ENCODE results near the gene NUP214.
A peak's percentile ranks its signal among the peaks of the same experiment; 100 is the strongest.

Gene NUP214

DNA sequence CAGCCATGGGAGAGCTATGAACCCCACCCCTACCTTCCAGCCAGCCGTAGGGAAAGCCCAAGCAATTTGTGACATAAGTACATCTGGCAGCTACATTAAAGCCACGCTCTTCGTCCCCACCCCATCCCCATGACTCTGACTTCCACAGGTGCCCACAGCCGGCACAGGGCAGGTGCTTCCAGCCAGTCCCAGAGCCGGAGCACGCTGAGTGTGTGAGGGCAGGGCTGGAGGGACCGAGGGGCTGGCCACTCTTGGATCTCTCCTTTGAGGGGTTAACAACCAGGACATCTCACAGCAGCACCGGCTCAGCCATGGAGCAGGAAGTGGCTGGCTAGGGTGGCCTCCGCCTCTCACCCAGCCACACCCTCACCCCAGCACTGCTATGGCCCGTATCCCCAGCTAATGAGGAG, 153.3 kb downstream of the NUP214 start:
- Mint-ChIP-seq H3K4me1 (ENCODE audit: low read depth) (peaks cover 21% of the 10 kb centered on the region), H3K4me3 (peak overlapping the region; percentile 75), H3K36me3 (ENCODE audit: low read depth) (peaks cover 19% of the 10 kb centered on the region), H3K9me3 (no peaks in the 10 kb centered on the region), H3K27ac (no peak overlapping the region), H3K27me3 (peaks cover 14% of the 10 kb centered on the region)

DNA sequence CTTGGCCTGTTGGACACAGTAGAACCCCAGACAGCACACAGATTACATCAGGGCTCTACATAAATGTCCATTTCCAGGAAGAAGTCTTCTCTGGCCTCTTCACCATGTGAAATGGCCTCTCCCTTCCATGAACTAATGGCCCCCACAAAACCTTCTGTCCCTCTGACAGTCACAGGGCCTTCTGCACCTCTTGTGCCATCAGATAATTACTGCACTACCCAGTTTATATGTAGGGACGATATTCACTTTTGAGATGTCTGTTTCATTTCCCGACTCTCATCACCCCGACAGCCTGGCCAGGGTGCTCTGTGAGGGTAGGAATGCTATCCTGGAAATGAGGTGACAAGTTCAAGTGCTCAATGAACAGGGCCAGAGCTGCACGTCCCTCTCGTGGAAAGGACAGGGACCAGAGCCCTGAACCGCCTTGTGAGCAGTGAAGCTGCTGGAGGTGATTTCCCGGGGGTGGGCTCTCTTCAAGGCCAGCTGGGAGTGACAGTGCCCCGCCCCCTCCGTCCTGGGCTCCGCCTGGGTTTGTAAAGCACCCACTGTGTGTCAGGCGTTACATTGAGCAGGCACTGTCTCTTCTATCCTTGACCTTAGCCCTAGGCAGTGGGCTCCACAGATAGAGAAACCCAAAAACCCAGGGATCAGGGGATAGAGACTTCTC, 153.9 kb downstream of the NUP214 start:
- peaks cover 14% of the 10 kb centered on the region for H3K27me3 Mint-ChIP-seq
- no peak overlapping the region for H3K27ac Mint-ChIP-seq
- no peak overlapping the region for H3K4me3 Mint-ChIP-seq
- H3K4me1 Mint-ChIP-seq (ENCODE audit: low read depth) = peaks cover 21% of the 10 kb centered on the region
- H3K36me3 Mint-ChIP-seq (ENCODE audit: low read depth) = peaks cover 16% of the 10 kb centered on the region
- no peaks in the 10 kb centered on the region for H3K9me3 Mint-ChIP-seq

DNA sequence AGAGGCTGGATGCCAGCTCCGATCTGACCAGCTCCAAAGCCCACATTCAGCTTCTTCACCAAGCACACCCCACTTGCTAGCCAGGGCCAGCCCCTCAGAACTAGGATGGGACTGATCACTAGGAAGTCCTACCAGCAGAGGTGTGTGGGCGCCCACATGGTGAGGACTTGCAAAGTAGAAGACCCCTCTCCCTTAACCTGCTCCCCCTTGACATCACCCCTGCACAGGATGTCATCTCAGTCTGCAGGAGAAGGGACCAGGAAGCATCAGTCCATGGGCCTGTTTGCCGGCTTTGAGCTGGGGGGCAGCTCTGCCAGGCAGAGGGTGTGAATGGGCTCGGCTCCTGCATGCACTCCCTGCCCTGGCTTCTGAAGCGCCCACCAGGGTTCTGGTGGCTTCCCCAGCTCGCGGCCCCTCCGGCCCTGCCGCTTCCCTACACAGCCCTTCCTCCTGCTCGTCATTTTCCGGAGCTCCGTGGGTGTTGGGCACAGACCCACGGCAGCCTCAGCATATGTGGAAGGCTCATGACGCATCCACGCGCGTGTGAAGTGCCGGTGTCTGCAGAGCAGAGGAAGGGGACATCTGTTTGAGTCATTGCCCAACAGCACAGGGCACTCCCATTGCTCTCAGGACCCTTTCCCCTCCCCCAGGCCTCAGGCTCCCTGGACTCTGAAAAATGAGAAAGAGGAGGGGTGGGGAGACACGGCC, 154.6 kb downstream of the NUP214 start:
- H3K9me3 Mint-ChIP-seq = no peaks in the 10 kb centered on the region
- no peak overlapping the region for H3K4me3 Mint-ChIP-seq
- peaks cover 14% of the 10 kb centered on the region for H3K27me3 Mint-ChIP-seq
- H3K27ac Mint-ChIP-seq = no peak overlapping the region
- peaks cover 21% of the 10 kb centered on the region for H3K4me1 Mint-ChIP-seq (ENCODE audit: low read depth)
- H3K36me3 Mint-ChIP-seq (ENCODE audit: low read depth) = peaks cover 12% of the 10 kb centered on the region

DNA sequence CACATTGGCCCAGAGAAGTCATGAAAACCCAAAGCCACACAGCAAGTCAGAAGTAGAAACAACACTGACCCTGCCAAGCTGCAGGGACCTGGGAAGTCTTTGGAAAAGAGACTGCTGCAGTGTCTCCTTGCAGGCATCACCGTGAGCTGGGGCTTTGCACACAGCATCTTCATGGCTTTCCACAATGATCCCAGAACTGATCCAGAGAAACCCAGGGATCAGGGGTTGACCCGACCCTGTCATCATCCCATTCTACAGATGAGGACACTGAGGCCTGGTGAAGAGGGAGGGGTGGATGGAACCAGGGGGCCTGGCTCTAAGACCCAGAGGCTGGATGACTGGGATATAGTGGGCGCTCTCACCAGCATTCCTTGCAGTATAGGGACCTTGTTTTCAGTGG, 155.3 kb downstream of the NUP214 start:
- Mint-ChIP-seq H3K36me3 (ENCODE audit: low read depth) (peaks cover 7% of the 10 kb centered on the region), H3K27me3 (peaks cover 14% of the 10 kb centered on the region), H3K9me3 (no peaks in the 10 kb centered on the region), H3K4me3 (no peak overlapping the region), H3K4me1 (ENCODE audit: low read depth) (peaks cover 21% of the 10 kb centered on the region), H3K27ac (no peak overlapping the region)

DNA sequence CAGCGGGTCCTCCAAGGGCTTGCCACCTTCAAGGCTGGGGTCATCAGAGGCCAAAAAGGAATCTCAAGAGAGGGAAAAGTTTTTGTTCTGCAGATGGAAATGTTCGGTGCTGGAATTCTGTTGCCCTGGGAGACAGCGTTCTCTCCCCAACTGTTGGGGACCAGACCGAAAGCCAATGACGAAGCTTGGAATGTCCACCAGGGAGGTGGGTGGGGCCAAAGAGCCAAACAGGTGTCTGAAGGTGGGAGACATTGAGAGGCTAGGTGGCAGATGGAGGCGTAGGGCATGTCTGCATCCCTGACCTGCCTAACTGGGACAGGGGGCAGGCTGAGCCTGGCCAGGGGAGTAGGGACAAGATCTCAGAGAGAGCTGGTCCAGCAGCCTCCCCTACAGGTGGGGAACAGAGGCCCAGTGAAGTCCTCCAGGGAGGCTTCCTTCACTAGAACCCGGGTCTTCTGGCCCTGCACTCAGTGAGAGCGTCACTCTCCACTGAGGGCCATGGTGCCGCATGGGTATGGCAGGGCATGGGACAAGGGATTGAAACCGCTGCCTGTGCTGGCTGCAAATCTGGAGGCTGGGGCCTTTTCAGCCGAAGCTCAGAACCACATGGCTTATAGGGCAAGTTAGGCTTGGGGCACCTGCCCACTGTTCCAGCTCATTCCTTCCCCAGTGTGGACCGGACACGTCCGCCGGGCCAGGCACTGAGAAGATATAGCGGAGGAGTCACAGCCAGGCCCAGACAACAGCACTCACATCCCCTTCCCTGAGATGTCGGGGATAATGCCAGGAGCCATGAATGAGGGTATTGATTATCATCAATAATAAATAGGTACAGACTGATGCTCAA, 156.0 kb downstream of the NUP214 start:
- Mint-ChIP-seq H3K27ac (no peak overlapping the region), H3K9me3 (no peaks in the 10 kb centered on the region), H3K27me3 (peaks cover 14% of the 10 kb centered on the region)

DNA sequence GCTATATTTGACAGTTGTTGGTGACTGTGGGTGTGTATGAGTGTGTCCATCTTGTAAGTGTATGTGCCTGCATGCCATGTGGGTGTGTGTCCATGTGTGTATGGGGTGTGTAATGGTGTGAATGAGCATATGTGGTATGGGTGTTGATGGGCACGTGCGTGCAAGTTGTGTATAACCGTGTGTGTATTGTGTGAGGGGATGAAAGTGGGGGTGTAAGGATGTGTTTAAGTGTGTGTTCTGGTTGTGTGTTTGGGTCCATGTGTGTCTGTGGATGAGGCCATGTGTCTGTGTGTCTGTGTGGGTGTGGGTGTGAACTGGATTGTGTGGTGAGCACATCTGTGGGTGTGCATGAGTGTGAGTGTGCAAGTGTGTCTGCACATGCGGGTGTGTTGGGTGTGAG, 156.8 kb downstream of the NUP214 start:
- Mint-ChIP-seq H3K27ac (no peak overlapping the region), H3K9me3 (no peaks in the 10 kb centered on the region), H3K4me1 (ENCODE audit: low read depth) (peaks cover 21% of the 10 kb centered on the region), H3K27me3 (peaks cover 14% of the 10 kb centered on the region), H3K36me3 (ENCODE audit: low read depth) (no peaks in the 10 kb centered on the region), H3K4me3 (peak overlapping the region; percentile 23)

More for the DNA sequence above, 156.0 kb downstream of the NUP214 start:
- Mint-ChIP-seq H3K4me3 (peak overlapping the region; percentile 27), H3K36me3 (ENCODE audit: low read depth) (peaks cover under 1% of the 10 kb centered on the region), H3K4me1 (ENCODE audit: low read depth) (peaks cover 21% of the 10 kb centered on the region)

DNA sequence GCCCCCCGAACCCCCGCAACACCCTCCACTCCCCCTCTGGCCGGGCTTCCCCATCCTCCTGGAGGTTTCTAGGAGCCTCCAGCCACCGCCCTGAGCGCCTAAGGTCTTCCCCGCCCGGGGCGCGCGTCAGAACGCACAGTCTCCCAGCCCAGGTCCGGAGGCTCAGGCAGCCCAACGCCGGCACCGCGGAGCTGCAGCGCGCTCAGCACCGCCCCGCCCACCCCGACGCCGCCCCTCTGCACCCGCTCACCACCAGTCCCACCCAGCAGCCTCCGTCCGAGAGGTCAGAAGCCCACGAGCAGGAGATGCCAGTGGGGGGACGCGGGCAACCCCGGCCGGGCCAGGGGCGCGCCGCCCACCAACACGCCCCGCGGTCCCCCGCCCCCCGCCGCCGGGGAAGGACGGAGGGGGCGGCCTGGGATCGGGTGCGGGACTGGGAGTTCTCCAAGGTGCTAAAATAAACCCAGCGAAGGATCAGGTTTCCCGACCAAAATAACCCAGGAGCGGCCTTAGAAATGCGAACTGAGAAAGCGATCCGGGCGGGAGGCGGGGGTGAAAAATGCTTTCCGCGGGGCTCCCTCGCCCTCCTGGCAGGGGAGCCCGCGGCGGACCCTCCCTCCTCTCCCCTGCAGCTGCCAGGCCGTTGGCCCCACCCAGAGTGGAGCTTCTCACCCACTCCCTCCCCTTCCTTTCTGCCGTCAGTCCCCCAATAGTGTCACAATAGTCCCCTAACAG, 157.5 kb downstream of the NUP214 start:
- no peak overlapping the region for H3K27ac Mint-ChIP-seq
- peaks cover 14% of the 10 kb centered on the region for H3K27me3 Mint-ChIP-seq
- H3K4me1 Mint-ChIP-seq (ENCODE audit: low read depth) = peaks cover 21% of the 10 kb centered on the region
- H3K36me3 Mint-ChIP-seq (ENCODE audit: low read depth) = no peaks in the 10 kb centered on the region
- H3K4me3 Mint-ChIP-seq = peak overlapping the region; percentile 7
- H3K9me3 Mint-ChIP-seq = no peaks in the 10 kb centered on the region
